Measurements from ENCODE around the gene MAP3K3.

The MAP3K3 gene

GRCh38 chr17:63693411-63694113, 71.3 kb downstream of the MAP3K3 start:
- no peak for DNase-seq (ENCODE audit: low read depth)

- no peak for DNase-seq (ENCODE audit: low read depth)
These were observed 72.2 kb downstream of the MAP3K3 start for GRCh38 chr17:63694229-63694949.

GRCh38 chr17:63694950-63695773, 72.9 kb downstream of the MAP3K3 start:
- DNase-seq (ENCODE audit: low read depth): no peak

GRCh38 chr17:63695889-63696288, 73.7 kb downstream of the MAP3K3 start:
- DNase-seq (ENCODE audit: low read depth): no peak

- DNase-seq (ENCODE audit: low read depth): no peak
These were observed 74.3 kb downstream of the MAP3K3 start for GRCh38 chr17:63696381-63696961.

GRCh38 chr17:63697341-63698286, 75.4 kb downstream of the MAP3K3 start:
- DNase-seq (ENCODE audit: low read depth): no peak

GRCh38 chr17:63698381-63698885, 76.2 kb downstream of the MAP3K3 start:
- no peak for DNase-seq (ENCODE audit: low read depth)

- peak; percentile 60 for DNase-seq (ENCODE audit: low read depth)
These were observed 76.8 kb downstream of the MAP3K3 start for GRCh38 chr17:63698886-63699637.

GRCh38 chr17:63699638-63700527, 77.7 kb downstream of the MAP3K3 start, which contains the start of gene LIMD2:
Gene LIMD2 (minus strand): TSS chr17:63700125. CDS start chr17:63699298, 827 bp downstream.
- DNase-seq (ENCODE audit: low read depth): no peak

GRCh38 chr17:63700528-63701455, 78.6 kb downstream of the MAP3K3 start:
- no peak for DNase-seq (ENCODE audit: low read depth)

GRCh38 chr17:63701456-63701820, 79.2 kb downstream of the MAP3K3 start:
- no peak for DNase-seq (ENCODE audit: low read depth)

- DNase-seq (ENCODE audit: low read depth): no peak
These were observed 79.9 kb downstream of the MAP3K3 start for GRCh38 chr17:63701868-63702720.

- no peak for DNase-seq (ENCODE audit: low read depth)
These were observed 80.5 kb downstream of the MAP3K3 start for GRCh38 chr17:63702721-63703015.

GRCh38 chr17:63703029-63703428, 80.8 kb downstream of the MAP3K3 start:
- DNase-seq (ENCODE audit: low read depth): no peak

GRCh38 chr17:63703556-63704258, 81.5 kb downstream of the MAP3K3 start:
- DNase-seq (ENCODE audit: low read depth): no peak

GRCh38 chr17:63704259-63704576, 82.0 kb downstream of the MAP3K3 start:
- no peak for DNase-seq (ENCODE audit: low read depth)

- no peak for DNase-seq (ENCODE audit: low read depth)
These were observed 82.6 kb downstream of the MAP3K3 start for GRCh38 chr17:63704836-63705235.
